Mesothelial cell of epicardium (in vitro differentiated cells): ENCODE data around the gene CDKN1C. TPM values are rescaled to one million over a fixed set of nuclear protein-coding genes. Genes with fewer than 3 reads are reported as not detected.
"Not testable (repeated sequence)": the region's sequence is repeated elsewhere in the genome, so short reads cannot be mapped to it uniquely, and the experiment has no call there.

Experiments used
- DNase-seq, 2 experiments: peaks; one replicate each; pipeline ENCODE4 v3.0.0; 2021; ENCODE audit warnings: low spot score in 2 of 2; ENCODE audit not compliant: unreplicated experiment in 2 of 2
- H3K27ac Mint-ChIP-seq: 2 replicates; pipeline ENCODE4 v1.8.0; 2021; ENCODE audit warnings: mixed read lengths
- H3K27me3 Mint-ChIP-seq: 2 replicates; pipeline ENCODE4 v1.8.0; 2021; ENCODE audit warnings: low read depth, mixed read lengths
- H3K36me3 Mint-ChIP-seq: 2 replicates; pipeline ENCODE4 v1.8.0; 2021; ENCODE audit warnings: mixed read lengths
- H3K4me1 Mint-ChIP-seq: 2 replicates; pipeline ENCODE4 v1.8.0; 2021; ENCODE audit warnings: mixed read lengths
- H3K4me3 Mint-ChIP-seq: 2 replicates; pipeline ENCODE4 v1.8.0; 2021; ENCODE audit warnings: mild to moderate bottlenecking, moderate library complexity, mixed read lengths
- H3K9me3 Mint-ChIP-seq: 2 replicates; pipeline ENCODE4 v1.8.0; 2021; ENCODE audit warnings: mixed read lengths
- total RNA-seq: library from RNA; stranded (reverse); gene quantifications from 3 replicates; pipeline ENCODE4 v1.2.1, GENCODE V29; 2021
- TF ChIP-seq, protein P1 (sequence below): fragments of 200-600 bp; sonication (generic); IDR thresholded peaks from one replicate; pipeline ENCODE4 v1.5.0; 2021; ENCODE audit warnings: antibody characterized with exemption; ENCODE audit not compliant: unreplicated experiment

Gene CDKN1C
- total RNA-seq, 1 donor from 2014 or later = 146 TPM

DNA sequence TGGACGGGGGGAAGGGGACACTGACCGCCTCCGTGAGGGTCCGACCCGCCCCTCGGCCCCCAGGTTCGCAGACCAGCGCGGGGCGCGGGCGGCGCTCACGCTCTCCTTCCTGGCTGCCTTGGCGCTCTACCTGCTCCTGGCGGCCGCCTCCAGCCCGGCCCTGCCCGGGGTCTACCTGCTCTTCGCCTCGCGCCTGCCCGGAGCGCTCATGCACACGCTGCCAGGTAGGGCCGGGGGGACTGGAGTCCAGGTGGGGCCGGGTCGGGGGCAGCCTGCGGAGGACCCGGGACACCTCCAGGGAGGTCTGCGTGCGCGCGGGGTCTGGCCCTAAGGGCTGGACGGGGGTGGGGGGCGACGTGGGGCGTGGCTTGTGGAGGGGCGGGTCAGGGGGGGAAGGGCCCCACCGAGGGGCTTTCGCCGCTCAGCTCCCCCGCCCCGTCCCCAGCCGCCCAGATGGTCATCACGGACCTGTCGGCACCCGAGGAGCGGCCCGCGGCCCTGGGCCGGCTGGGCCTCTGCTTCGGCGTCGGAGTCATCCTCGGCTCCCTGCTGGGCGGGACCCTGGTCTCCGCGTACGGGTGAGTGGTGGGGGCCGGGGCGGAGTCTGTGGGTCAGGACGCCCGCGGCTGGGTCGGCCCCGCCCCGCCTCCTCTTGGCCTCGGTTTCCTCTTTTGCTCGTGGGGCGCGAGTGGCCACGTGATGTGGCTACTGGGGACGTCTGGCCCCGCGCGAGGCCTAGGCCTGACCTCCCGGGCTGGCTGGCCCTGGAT is 23.7 kb upstream of the CDKN1C start:
- Mint-ChIP-seq H3K36me3 (peaks cover 14% of the 10 kb centered on the region), H3K4me3 (no peak overlapping the region), H3K4me1 (peaks cover 10% of the 10 kb centered on the region)

DNA sequence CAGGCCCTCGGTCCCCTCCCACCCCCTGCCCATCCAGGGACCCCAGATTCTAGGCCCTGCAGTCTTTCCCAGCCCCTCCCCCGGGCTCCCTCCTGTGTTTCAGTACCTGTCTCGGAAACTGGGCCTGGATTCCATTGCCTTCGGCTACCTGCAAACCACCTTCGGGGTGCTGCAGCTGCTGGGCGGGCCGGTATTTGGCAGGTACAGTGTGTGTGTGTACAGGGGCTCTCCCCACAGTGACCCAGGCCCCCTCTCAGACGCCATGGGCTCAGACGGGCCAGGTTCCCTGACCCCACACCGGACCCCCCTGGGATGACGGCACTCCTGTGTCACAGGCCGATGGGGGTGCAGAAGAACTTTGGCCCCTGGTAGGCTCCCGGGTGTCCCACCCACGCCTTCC is 22.6 kb upstream of the CDKN1C start:
- DNase-seq = no peak
- H3K4me3 Mint-ChIP-seq = no peak overlapping the region
- H3K9me3 Mint-ChIP-seq = peaks cover 12% of the 10 kb centered on the region
- TF ChIP-seq, protein P1, sequence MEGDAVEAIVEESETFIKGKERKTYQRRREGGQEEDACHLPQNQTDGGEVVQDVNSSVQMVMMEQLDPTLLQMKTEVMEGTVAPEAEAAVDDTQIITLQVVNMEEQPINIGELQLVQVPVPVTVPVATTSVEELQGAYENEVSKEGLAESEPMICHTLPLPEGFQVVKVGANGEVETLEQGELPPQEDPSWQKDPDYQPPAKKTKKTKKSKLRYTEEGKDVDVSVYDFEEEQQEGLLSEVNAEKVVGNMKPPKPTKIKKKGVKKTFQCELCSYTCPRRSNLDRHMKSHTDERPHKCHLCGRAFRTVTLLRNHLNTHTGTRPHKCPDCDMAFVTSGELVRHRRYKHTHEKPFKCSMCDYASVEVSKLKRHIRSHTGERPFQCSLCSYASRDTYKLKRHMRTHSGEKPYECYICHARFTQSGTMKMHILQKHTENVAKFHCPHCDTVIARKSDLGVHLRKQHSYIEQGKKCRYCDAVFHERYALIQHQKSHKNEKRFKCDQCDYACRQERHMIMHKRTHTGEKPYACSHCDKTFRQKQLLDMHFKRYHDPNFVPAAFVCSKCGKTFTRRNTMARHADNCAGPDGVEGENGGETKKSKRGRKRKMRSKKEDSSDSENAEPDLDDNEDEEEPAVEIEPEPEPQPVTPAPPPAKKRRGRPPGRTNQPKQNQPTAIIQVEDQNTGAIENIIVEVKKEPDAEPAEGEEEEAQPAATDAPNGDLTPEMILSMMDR = no peak
- no peak overlapping the region for H3K27ac Mint-ChIP-seq
- H3K4me1 Mint-ChIP-seq = peaks cover 13% of the 10 kb centered on the region
- H3K36me3 Mint-ChIP-seq = peaks cover 15% of the 10 kb centered on the region
- H3K27me3 Mint-ChIP-seq = no peaks in the 10 kb centered on the region

More for the DNA sequence above, 23.7 kb upstream of the CDKN1C start:
- TF ChIP-seq, protein P1 = no peak
- Mint-ChIP-seq H3K27ac (no peak overlapping the region), H3K27me3 (no peaks in the 10 kb centered on the region), H3K9me3 (peaks cover 12% of the 10 kb centered on the region)
- DNase-seq = no peak

DNA sequence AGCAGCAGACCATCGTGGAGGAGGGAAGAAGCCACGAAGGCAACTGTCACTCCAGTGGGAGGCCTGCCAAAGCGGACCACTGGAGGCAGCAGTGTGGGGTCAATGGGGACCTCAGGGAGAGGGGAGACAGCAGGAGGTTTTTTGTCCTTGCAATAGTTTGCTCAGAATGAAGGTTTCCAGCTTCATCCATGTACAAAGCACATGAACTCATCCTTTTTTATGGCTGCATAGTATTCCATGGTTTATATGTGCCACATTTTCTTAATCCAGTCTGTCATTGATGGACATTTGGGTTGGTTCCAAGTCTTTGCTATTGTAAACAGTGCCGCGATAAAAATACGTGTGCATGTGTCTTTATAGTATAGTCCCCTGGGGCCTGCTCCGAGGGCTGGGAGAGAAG is 19.7 kb upstream of the CDKN1C start:
- H3K4me1 Mint-ChIP-seq, DNase-seq, H3K4me3 Mint-ChIP-seq, H3K27me3 Mint-ChIP-seq, H3K27ac Mint-ChIP-seq: not testable (repeated sequence)
- H3K36me3 Mint-ChIP-seq = peaks cover 15% of the 10 kb centered on the region
- H3K9me3 Mint-ChIP-seq = peaks cover 12% of the 10 kb centered on the region

DNA sequence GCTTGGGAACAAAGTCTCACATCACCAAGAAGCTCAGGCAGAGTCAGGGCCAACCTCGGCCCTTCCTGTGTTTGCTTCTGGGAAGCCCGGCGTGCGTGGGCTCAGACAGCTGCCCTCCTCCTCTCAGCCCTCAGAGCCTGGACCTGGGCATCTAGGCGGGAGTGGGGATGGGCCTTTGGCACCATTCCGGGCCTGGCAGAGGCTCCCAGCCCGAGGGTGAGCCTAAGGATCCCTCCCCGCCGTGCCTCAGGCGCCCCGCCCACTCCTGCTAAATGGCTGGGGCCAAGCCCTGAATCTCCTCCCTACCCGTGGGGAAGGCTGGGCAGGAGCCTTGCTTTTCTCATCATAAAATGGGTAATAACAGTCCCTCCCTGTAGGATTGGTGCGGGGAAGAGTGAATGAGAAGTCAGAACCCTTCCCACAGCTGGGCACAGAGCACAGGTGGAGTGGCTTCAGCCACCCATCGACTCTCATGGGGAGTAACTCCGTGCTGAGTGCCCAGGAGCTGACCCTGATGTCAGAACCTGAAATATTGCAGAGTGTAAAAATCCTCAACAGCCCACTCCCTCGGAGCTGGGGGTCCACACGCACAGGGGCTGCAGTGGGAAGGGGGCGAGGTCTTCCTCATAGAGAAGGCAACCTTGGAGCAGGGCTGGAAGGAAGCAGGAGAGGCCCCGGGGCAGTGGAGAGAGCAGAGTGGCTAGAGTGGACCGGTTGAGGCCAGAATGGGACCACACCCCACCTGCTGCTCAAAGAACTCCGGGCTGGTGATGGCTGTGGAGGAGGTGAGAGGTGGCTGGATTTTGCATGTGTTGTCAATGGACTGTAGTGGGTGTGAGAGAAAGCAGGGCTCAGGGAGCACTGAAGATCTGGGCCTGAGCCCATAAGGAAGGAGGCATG is 18.8 kb upstream of the CDKN1C start:
- peaks cover 10% of the 10 kb centered on the region for H3K4me1 Mint-ChIP-seq
- no peak overlapping the region for H3K27ac Mint-ChIP-seq
- peaks cover 15% of the 10 kb centered on the region for H3K36me3 Mint-ChIP-seq
- H3K9me3 Mint-ChIP-seq = peaks cover 12% of the 10 kb centered on the region
- H3K4me3 Mint-ChIP-seq = no peak overlapping the region
- no peaks in the 10 kb centered on the region for H3K27me3 Mint-ChIP-seq
- TF ChIP-seq, protein P1 = no peak
- DNase-seq = no peak

DNA sequence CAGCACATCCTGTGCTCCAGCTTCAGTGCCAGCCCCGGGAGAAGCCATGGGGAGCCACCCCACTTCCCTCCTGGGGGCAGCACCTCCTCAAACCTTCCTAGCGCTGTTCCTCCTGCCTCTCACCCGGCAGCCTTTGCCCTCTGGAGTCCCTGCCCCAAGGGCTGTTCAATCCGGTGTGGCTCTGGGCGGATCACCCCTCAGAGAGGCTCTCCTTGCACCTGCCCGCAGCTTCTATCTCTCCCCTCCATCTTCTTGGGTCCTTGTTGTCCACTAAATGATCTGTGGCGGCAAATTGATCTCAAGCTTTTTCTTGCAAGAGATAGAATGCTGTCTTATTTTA is 18.1 kb upstream of the CDKN1C start:
- TF ChIP-seq, protein P1 = no peak
- H3K4me1 Mint-ChIP-seq = peaks cover 12% of the 10 kb centered on the region
- H3K27me3 Mint-ChIP-seq = no peaks in the 10 kb centered on the region
- H3K36me3 Mint-ChIP-seq = peaks cover 15% of the 10 kb centered on the region
- DNase-seq = no peak
- H3K4me3 Mint-ChIP-seq = peak overlapping the region; percentile 40
- peaks cover 12% of the 10 kb centered on the region for H3K9me3 Mint-ChIP-seq
- no peak overlapping the region for H3K27ac Mint-ChIP-seq
